ENCODE data around the gene CERS1.

The CERS1 gene

DNA sequence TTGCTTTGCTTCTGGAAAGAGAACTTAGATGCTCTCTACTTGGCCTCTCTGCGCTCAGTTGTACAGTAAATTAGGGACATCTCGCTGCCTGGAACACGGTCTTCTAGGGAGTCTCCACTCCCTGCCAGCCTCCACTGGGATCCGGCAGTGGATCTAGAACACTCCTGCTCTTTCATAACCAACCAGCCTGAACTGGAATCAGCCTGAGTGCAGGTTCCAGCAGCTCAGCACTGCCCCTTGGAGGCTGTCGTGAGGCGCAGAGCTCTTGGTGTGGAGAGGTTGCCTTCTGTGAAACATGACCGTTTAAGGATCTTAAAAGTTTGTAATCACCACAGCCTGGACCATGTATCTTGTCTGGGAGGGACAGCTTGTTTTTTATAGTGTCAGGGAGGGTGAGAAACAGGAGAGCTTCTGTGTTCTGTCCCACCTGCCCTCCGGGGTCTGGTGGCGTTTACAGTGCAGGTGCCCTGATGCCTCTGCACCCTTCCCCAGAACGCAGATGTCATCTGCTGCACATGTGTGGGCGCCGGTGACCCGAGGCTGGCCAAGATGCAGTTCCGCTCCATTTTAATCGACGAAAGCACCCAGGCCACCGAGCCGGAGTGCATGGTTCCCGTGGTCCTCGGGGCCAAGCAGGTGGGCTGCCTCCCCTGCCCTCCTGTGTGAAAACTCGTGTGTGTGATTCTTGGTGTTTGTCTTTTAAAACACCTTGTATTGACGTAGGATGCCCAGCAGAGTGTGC, 39.4 kb downstream of the CERS1 start:
- no peak for DNase-seq (ENCODE audit: low spot score)

GRCh38 chr19:18855647-18856384, 40.1 kb downstream of the CERS1 start:
- DNase-seq (ENCODE audit: low spot score), result no peak

GRCh38 chr19:18854982-18855381, 41.0 kb downstream of the CERS1 start:
- no peak for DNase-seq (ENCODE audit: low spot score)

GRCh38 chr19:18853755-18854427, 42.1 kb downstream of the CERS1 start:
- DNase-seq (ENCODE audit: low spot score), result no peak

GRCh38 chr19:18852648-18853047, 43.3 kb downstream of the CERS1 start:
- no peak for DNase-seq (ENCODE audit: low spot score)

DNA sequence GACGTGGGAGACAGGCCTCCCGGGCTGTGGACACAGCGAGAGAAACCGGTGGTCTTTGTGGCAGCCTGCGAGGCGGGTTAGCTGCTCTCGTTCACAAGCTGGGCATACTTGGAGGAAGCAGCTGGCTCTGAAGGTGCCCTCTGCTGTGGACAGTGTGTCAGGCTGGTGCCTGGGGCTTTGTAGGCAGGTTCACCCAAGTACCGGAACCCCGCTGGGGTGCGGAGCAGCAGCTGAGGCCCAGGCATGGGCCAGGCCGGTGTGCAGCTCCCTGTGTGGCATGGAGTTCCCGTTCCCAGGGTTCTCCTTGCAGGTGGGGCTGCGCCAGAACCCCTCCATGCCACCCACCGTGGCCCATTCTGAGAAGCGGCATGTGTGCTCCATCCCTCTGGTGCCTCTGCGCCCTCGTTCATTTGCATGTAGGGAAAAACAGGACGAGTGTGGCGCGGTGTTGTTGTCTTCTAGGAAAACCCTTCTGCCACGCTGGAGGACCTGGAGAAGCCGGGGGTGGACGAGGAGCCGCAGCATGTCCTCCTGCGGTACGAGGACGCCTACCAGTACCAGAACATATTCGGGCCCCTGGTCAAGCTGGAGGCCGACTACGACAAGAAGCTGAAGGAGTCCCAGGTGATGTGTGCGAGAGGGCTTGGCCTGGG, 44.2 kb downstream of the CERS1 start:
- no peak for DNase-seq (ENCODE audit: low spot score)

DNA sequence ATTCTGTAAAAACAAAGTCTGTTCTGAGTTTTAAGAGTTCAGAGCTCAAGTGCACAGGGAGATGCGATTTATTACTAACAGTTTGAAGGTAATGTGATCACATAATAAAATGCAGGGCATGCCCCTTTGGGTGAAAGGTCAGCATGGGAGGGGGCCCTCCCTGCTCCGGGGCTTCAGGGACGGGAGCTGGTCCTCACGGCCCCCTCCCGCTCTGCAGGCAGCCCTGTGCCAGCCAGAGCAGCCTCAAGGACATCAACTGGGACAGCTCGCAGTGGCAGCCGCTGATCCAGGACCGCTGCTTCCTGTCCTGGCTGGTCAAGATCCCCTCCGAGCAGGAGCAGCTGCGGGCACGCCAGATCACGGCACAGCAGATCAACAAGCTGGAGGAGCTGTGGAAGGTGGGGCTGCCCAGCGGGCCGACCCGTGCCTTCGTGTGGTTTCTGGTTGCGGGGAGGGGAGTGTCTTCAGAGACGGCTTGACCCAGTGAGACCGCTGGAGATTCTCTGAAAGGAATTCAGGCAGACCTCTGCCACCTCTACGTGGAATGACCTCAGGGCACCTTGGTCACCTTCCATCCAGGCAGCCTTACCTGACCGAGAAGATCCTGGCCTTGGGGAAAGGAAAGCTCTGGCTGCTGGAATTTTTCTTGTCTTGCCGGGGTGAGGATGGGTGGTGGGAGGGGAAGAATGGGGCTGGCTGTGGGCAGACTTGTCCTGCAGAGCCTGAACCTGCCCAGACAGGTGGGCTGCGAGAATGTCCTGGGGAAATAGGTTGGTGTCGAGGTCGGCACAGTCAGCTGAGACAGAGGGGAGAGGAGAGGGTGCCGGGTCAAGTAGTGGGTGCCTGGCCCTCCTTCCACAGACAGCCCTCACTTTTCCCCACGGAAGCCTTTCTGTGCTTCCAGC, 45.2 kb downstream of the CERS1 start:
- no peak for DNase-seq (ENCODE audit: low spot score)

GRCh38 chr19:18849838-18850400, 46.0 kb downstream of the CERS1 start:
- no peak for DNase-seq (ENCODE audit: low spot score)

DNA sequence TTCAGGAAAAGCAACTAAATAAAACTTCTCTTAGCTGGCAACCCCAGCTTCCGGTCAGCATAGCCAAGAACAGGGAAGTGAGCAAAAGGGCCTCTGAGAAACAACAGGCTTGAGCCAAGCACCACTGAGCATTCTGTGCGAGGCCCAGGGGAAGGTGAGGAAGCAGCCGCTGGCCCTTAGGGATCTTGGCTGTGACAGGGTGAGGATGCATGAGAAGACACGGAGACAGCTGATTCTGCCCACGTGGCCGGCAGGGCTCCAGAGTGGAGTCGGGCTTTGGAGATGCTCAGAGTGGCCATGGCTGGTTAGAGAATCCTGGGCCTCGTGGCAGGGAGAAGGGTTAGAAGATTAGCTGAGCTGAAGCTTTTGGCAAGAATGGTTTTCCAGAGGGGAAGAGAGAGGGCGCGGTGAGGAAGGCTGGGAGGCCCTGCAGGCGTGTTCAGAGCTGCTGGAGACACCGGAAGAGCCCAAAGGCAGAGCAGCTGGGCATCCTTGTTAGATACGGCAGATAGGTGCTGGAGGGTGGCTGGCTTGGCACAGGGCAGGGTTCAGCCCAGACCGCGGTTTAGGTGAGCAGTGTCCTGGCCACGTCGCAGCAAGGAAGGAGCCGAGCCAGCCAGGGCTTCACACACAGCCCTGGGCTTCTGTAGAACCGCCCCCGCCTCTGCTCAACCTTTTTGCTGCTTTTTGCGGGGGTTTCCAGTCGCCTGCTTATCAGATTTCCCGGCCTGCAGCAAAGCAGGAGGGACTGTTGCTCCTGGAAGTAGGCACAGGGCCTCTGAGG, 46.9 kb downstream of the CERS1 start:
- DNase-seq (ENCODE audit: low spot score), result no peak

- DNase-seq (ENCODE audit: low spot score), result no peak
Measured at GRCh38 chr19:18847549-18848463, 48.2 kb downstream of the CERS1 start.

DNA sequence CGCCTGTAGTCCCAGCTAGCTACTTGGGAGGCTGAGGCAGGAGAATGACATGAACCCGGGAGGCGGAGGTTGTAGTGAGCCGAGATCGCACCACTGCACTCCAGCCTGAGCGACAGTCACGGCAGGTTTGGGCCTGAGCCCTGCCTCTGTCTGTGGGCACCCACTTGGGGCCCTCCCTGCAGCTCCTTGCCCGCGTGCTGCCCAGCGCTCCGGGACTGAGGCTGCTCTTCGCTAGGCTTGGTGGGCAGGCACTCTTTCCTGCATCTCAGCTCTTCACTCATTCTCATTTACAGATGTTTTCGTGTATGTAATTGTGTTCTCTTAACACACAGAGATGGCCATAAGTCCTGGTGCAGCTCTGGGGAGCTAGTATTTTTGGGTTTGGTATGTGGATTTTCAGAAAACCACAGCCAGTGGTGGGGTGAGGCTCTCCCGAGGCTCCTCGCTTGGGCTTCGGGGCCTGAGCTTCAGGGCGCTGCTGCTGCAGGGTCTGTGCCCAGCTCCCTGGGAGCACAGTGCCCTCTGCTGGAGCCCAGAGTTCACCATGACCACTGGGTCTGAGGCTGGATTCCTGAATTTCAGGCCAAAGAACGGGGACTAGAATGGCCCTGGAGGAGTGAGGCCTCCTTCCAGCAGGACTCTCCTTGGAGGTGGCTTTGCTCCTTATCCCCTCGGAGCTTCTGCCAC, 49.0 kb downstream of the CERS1 start:
- peak; percentile 46 for DNase-seq (ENCODE audit: low spot score)

DNA sequence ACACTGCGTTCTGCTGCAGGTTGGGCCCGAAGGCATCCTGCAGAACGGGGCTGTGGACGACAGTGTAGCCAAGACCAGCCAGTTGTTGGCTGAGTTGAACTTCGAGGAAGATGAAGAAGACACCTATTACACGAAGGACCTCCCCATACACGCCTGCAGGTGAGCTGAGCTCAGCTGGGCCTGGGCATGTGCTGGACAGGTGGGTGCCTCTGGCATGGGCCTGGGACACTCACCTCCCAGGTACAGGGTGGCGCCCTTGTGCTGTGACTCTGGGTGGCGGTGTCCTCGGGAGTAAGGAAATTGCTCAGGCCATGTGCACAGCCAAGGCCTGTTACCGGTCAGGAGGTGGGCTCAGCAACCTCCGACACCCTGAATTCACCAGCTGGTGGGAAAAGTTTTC, 50.0 kb downstream of the CERS1 start:
- DNase-seq (ENCODE audit: low spot score), result no peak

- DNase-seq (ENCODE audit: low spot score), result no peak
Measured at GRCh38 chr19:18844806-18845329, 51.1 kb downstream of the CERS1 start.

DNA sequence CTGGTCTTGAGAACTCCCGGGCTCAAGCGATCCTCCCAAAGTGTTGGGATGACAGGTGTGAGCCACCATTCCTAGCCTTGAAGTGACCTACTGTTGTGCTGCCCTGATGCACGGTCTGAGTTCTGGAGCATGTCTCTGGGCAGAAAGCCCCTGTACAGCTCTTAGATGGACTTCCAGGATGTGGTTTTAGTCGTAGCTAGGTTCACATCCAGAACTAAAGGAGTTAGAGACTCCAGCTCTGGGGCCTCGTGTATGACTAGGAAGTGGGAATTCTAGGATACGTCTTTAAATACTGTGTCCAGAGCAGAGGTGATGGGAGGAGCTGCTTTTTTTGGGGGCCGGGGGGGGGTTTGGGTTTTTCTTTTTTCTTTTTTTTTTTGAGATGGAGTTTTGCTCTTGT, 52.0 kb downstream of the CERS1 start:
- no peak for DNase-seq (ENCODE audit: low spot score)

- DNase-seq (ENCODE audit: low spot score), result no peak
Measured at GRCh38 chr19:18842166-18842565, 53.8 kb downstream of the CERS1 start.

GRCh38 chr19:18841400-18841799, 54.6 kb downstream of the CERS1 start:
- DNase-seq (ENCODE audit: low spot score), result no peak

DNA sequence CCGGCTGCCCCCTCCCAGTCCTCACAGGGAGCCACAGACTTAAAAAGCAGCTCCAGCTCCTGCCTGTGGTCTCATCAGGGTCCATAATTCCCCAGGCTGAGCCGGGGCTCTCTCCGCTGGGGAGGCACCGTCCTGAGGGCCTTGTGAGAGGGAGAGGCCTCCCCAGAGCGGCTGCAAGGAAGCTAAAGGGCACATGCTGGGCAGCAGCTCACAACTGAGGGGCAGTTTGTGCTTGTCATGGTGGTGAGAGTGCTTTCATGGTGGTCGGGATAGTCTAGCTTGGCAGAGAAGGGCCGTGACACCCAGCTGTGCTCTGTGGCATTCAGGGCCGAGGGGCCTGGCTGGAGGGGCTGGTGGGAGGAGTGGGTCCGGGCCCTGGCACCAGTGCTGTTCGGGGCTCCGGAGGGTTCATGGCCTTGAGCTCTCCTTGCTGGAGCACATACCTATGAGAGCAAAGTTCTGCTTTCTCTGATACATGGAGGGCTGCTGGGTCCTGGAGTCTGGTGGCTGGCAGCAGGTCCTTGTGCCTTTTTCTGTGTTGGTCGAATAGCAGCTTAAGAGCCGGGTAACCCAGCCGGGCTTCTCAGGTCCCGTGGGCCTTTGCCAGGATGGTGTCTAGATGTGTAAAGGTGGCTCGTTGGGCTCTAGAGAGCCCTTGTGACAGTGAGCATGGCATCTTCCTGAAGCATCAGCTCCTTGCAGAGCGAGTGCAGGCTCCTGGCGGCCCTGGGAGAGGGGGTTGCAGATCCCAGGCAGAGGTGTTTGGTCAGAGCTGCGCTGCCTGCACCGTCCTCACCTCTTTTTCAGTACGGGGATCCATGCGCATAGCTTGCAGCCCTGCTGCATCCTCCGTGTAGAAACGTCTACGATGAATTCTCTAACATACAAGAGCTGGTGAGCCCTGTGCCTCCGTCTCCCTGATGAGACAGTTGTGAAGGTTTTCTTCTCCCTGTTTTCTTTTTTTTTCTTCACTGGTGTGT, 55.4 kb downstream of the CERS1 start:
- no peak for DNase-seq (ENCODE audit: low spot score)
